Measurements from ENCODE around the gene CCDC87.

DNA sequence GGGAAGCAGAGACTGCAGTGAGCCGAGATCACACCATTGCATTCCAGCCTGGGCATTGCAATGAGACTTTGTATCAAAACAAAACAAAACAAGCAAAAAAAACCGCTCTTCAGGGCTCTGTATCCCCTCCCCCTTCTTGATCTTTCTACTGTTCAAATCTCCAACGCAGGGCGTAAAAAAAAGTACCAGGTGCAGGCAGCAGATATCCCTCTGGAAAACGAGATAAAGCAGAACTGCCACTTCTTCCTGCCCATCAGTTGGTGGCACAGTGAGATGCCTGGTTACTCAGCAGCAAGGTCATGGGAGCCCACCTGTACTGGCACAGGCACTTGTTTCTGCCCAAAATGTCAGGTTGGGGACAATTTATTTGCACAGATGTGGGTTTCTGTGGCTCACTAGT lies 11.3 kb upstream of the CCDC87 start:
- TF ChIP-seq CTCF (IDR thresholded peaks at IDR 0.05; ENCODE audit: low read depth, low read length): no peak
- TF ChIP-seq EZH2phosphoT487 (IDR thresholded peaks at IDR 0.05; ENCODE audit: low read depth): no peak

All from OCI-LY3 (cell line).